Activated CD8-positive, alpha-beta memory T cell treated with anti-CD3 and anti-CD28 coated beads for 36 hours (primary cell): ENCODE measurements around the gene CENPB. TPM values are rescaled to one million over a fixed set of nuclear protein-coding genes. Genes with fewer than 3 reads are reported as not detected.

Source experiments
- CTCF ChIA-PET: fragments of 350-600 bp; sonication (Branson Sonifier 250); formaldehyde crosslinking; loops from one replicate; lab custom pipeline; 2021; ENCODE audit warnings: antibody characterized with exemption; lab: Charles Lee
- POLR2A ChIA-PET: fragments of 350-600 bp; sonication (Branson Sonifier 250); formaldehyde crosslinking; loops from one replicate; lab custom pipeline; 2021; ENCODE audit warnings: antibody characterized with exemption; lab: Charles Lee
- total RNA-seq, 2 experiments: library from RNA; stranded (reverse); gene quantifications; one replicate each; pipeline ENCODE4 v1.2.3, GENCODE V29; 2021

The CENPB gene
- total RNA-seq, 2 experiments from 2014 or later, result 65.5 to 68.2 TPM

DNA sequence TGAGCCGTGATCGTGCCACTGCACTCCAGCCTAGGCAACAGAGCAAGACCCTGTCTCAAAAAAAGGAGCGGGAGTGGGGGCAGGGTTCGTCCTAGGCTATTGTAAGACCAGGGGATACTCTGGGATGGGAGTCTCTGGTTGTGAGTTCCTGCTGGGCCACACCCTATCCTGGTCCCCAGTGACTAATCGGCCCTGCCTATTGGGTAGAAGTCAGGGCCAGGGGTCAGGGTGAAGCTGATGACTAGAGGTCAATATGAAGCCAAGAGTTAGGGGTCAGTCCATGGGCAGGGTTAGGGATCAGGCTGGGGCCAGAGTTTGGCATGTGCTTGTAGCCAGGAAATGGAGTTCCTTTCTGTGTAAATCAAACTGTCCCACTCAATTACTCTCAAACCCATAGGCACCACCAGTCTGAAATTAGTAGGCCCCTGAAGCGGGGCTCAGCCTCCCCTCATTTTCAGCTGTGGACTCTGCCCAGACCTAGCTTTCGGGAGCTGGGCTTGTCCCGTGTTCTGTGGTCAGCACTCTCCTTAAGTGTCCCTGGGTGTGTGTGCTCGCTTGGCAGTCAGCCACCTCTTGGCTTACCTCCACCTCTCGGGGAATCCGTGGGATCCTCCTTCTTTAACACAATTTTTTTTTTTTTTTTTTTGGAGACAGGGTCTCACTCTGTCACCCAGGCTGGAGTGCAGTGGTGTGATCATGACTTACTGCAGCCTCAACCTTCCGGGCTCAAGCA lies 52.3 kb downstream of the CENPB start:
- CTCF ChIA-PET, result interaction anchor here (1.0 to 1.2 kb wide), 3 partner anchors 10 to 57 kb away, joined by 3 read pairs; no protein-coding TSS in a partner anchor

More for the DNA sequence above, 52.3 kb downstream of the CENPB start:
- POLR2A ChIA-PET, result no interaction called here

Other genes starting within 250 kb of the CENPB start
- not detected for gene GFRA4, start 123.3 kb downstream of the CENPB start, total RNA-seq
- not detected for gene ADAM33, start 104.7 kb downstream of the CENPB start, total RNA-seq
- not detected for gene SIGLEC1, start 74.1 kb downstream of the CENPB start, total RNA-seq
- gene HSPA12B, start 54.1 kb downstream of the CENPB start, total RNA-seq, result not detected
- 10 to 100 TPM; 72.3 to 72.4 TPM for gene ADISSP, start 19.0 kb downstream of the CENPB start, total RNA-seq
- under 1 TPM in 1 of 2 experiments, not detected in 1; 0.10 TPM for gene SPEF1, start 5.3 kb downstream of the CENPB start, total RNA-seq
- gene CDC25B, start 9.6 kb upstream of the CENPB start, total RNA-seq, result 10 to 100 TPM; 58.6 to 58.8 TPM
- gene AP5S1, start 33.8 kb upstream of the CENPB start, total RNA-seq, result 10 to 100 TPM; 13.6 to 15.2 TPM
- 10 to 100 TPM; 32.4 to 33.0 TPM for gene MAVS, start 60.1 kb upstream of the CENPB start, total RNA-seq
- gene PANK2, start 102.6 kb upstream of the CENPB start, total RNA-seq, result 10 to 100 TPM; 55.0 to 55.1 TPM
- 10 to 100 TPM; 13.8 to 15.0 TPM for gene RNF24, start 228.8 kb upstream of the CENPB start, total RNA-seq